CD14-positive monocyte (primary cell): ENCODE results near the gene DRC7. TPM values are rescaled to one million over a fixed set of nuclear protein-coding genes. Genes with fewer than 3 reads are reported as not detected.

ENCODE experiments used
- DNase-seq, 3 donors: peaks; one replicate each; pipeline ENCODE4 v3.0.0-alpha.2; 2011 to 2022
- H2AFZ ChIP-seq: 2 replicates; pipeline ENCODE4 v1.6.0; 2012; ENCODE audit warnings: mild to moderate bottlenecking, low read depth, low read length, inconsistent platforms; ENCODE audit not compliant: insufficient read depth, poor library complexity, severe bottlenecking
- H3K27ac ChIP-seq, 2 donors: 1 replicate in 1 of 2; 2 replicates in 1 of 2; pipeline ENCODE4 v1.5.1; 2012 to 2013; ENCODE audit warnings: low read length in 2 of 2, control low read depth in 1 of 2, inconsistent platforms in 1 of 2, low read depth in 1 of 2, mild to moderate bottlenecking in 1 of 2
- H3K27me3 ChIP-seq, 2 donors: one replicate each; pipeline versions ENCODE4 v1.6.0 to v1.6.1; 2011 to 2013; ENCODE audit warnings: low read length in 2 of 2; ENCODE audit not compliant: control insufficient read depth in 2 of 2, insufficient read depth in 2 of 2
- H3K36me3 ChIP-seq, 2 donors: replicated peaks in 1 of 2; 1 replicate in 1 of 2; 2 replicates in 1 of 2; pipeline versions ENCODE4 v1.5.1 to v1.6.1; 2012 to 2013; ENCODE audit warnings: low read length in 2 of 2, control low read depth in 1 of 2, inconsistent platforms in 1 of 2, mild to moderate bottlenecking in 1 of 2; ENCODE audit not compliant: insufficient read depth in 2 of 2, control insufficient read depth in 1 of 2
- H3K4me1 ChIP-seq, 2 donors: 1 replicate in 1 of 2; 2 replicates in 1 of 2; pipeline versions ENCODE4 v1.5.1 to v1.6.1; 2012 to 2013; ENCODE audit warnings: low read length in 2 of 2, control low read depth in 1 of 2, inconsistent platforms in 1 of 2, mild to moderate bottlenecking in 1 of 2, moderate library complexity in 1 of 2; ENCODE audit not compliant: insufficient read depth in 2 of 2, control insufficient read depth in 1 of 2
- H3K4me2 ChIP-seq: replicated peaks from 2 replicates; pipeline ENCODE3; 2012; ENCODE audit warnings: low read length, moderate library complexity, mild to moderate bottlenecking; ENCODE audit not compliant: poor library complexity, severe bottlenecking; ENCODE audit errors: extremely low read depth
- H3K4me3 ChIP-seq, 3 experiments: fragments of 200-600 bp in 1 of 3; sonication (generic) in 1 of 3; replicated peaks in 1 of 3; 1 replicate in 2 of 3; 2 replicates in 1 of 3; pipeline ENCODE4 v1.5.1; 2011 to 2013; ENCODE audit warnings: low read length in 3 of 3, mild to moderate bottlenecking in 3 of 3, control low read depth in 2 of 3, low read depth in 2 of 3, inconsistent platforms in 1 of 3, moderate library complexity in 1 of 3
- H3K79me2 ChIP-seq: 2 replicates; pipeline ENCODE4 v1.6.0; 2012; ENCODE audit warnings: mild to moderate bottlenecking, control low read depth, inconsistent platforms, low read length, moderate library complexity; ENCODE audit not compliant: insufficient read depth
- H3K9ac ChIP-seq: 2 replicates; pipeline ENCODE4 v1.6.0; 2017; ENCODE audit warnings: low read length, mild to moderate bottlenecking; ENCODE audit not compliant: insufficient read depth, poor library complexity, severe bottlenecking
- H3K9me3 ChIP-seq, 2 donors: replicated peaks in 1 of 2; 1 replicate in 1 of 2; 2 replicates in 1 of 2; pipeline versions ENCODE4 v1.5.1 to v1.6.1; 2012 to 2013; ENCODE audit warnings: low read length in 2 of 2, control low read depth in 1 of 2; ENCODE audit not compliant: control insufficient read depth in 1 of 2, insufficient read depth in 1 of 2
- H4K20me1 ChIP-seq: 2 replicates; pipeline ENCODE4 v1.6.0; 2012; ENCODE audit warnings: mild to moderate bottlenecking, low read length, control low read depth, moderate library complexity; ENCODE audit not compliant: insufficient read depth
- H3K27ac Mint-ChIP-seq, 7 donors: one replicate each; pipeline ENCODE4 v1.8.0; 2020; ENCODE audit warnings: mild to moderate bottlenecking in 7 of 7, mixed read lengths in 7 of 7, moderate library complexity in 6 of 7, inconsistent platforms in 2 of 7
- H3K27me3 Mint-ChIP-seq, 3 donors: one replicate each; pipeline ENCODE4 v1.8.0; 2021 to 2022; ENCODE audit warnings: low read depth in 3 of 3, mild to moderate bottlenecking in 3 of 3, mixed read lengths in 3 of 3, moderate library complexity in 3 of 3, inconsistent platforms in 1 of 3
- H3K36me3 Mint-ChIP-seq, 2 donors: one replicate each; pipeline ENCODE4 v1.8.0; 2020; ENCODE audit warnings: mixed read lengths in 2 of 2, inconsistent platforms in 1 of 2, mild to moderate bottlenecking in 1 of 2
- H3K4me1 Mint-ChIP-seq: one replicate; pipeline ENCODE4 v1.8.0; 2020; ENCODE audit warnings: mild to moderate bottlenecking, mixed read lengths
- H3K4me3 Mint-ChIP-seq, 2 donors: one replicate each; pipeline ENCODE4 v1.8.0; 2020; ENCODE audit warnings: mild to moderate bottlenecking in 2 of 2, mixed read lengths in 2 of 2, moderate library complexity in 1 of 2
- H3K9me3 Mint-ChIP-seq, 7 donors: one replicate each; pipeline ENCODE4 v1.8.0; 2020 to 2022; ENCODE audit warnings: mixed read lengths in 7 of 7, mild to moderate bottlenecking in 6 of 7, moderate library complexity in 6 of 7, inconsistent platforms in 2 of 7
- WGBS: methylation state at CpG from one replicate; pipeline ENCODE4 v1.1.5; 2013; ENCODE audit warnings: missing lambda C conversion rate; ENCODE audit not compliant: insufficient coverage; 5-methylcytosine and 5-hydroxymethylcytosine counted together
- intact Hi-C, 2 donors: fragments of 100-400 bp; cut with micrococcal nuclease; formaldehyde crosslinking; loops; one replicate each; pipeline versions ENCODE4 v1.15.0 to v1.15.1; 2023
- polyA plus RNA-seq, 3 donors: library from polyadenylated mRNA; depleted of rRNA in 1 of 3; unstranded in 2 of 3; stranded (reverse) in 1 of 3; fragments of 300-500 nt in 2 of 3; fragments of >200 nt in 1 of 3; fragmentation: Illumina TruSeq in 2 of 3; gene quantifications; 1 replicate in 2 of 3; 2 replicates in 1 of 3; pipeline ENCODE4 v1.2.3, GENCODE V29; 2012 to 2021
- TF ChIP-seq, protein P1 (sequence below): fragments of 200-600 bp; IDR thresholded peaks from one replicate; pipeline ENCODE4 v1.8.0; 2022; ENCODE audit warnings: antibody characterized with exemption, mild to moderate bottlenecking

Gene DRC7
- polyA plus RNA-seq, 3 donors, result 0.11 to 0.41 TPM; not detected in 1

DNA sequence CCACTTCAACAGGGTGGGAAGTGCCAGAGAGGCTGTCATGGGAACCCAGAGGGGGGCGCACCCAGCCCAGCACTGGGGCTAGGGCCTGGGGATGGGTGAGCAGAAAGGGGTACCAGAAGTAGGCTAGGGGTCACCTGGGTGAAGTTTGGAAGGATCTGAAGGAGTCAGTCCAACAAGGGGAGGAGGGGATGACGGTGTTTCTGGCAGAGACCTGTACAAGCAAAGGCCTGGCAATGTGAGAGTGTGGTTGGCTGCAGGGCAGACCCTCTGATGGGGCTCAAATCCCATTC is 27.5 kb downstream of the DRC7 start:
- no peak overlapping the region for H3K4me2 ChIP-seq
- H3K9me3 Mint-ChIP-seq, result no peaks in the 10 kb centered on the region
- 100% methylated on average over 2 of the region's 2 CpGs for WGBS
- H3K79me2 ChIP-seq, result no peaks in the 10 kb centered on the region
- no peak overlapping the region for H3K4me3 Mint-ChIP-seq
- H3K36me3 ChIP-seq, result no peaks in the 10 kb centered on the region
- DNase-seq, result no peak
- H3K9ac ChIP-seq, result peak overlapping the region; percentile 15
- H4K20me1 ChIP-seq, result no peaks in the 10 kb centered on the region
- no peak overlapping the region for H3K4me3 ChIP-seq
- H3K36me3 Mint-ChIP-seq, result no peaks in the 10 kb centered on the region
- peaks cover 0 to 9% (median 5%) of the 10 kb centered on the region in 3 donors for H3K27me3 Mint-ChIP-seq
- no peaks in the 10 kb centered on the region for H3K9me3 ChIP-seq
- no peak overlapping the region for H2AFZ ChIP-seq
- TF ChIP-seq, protein P1, sequence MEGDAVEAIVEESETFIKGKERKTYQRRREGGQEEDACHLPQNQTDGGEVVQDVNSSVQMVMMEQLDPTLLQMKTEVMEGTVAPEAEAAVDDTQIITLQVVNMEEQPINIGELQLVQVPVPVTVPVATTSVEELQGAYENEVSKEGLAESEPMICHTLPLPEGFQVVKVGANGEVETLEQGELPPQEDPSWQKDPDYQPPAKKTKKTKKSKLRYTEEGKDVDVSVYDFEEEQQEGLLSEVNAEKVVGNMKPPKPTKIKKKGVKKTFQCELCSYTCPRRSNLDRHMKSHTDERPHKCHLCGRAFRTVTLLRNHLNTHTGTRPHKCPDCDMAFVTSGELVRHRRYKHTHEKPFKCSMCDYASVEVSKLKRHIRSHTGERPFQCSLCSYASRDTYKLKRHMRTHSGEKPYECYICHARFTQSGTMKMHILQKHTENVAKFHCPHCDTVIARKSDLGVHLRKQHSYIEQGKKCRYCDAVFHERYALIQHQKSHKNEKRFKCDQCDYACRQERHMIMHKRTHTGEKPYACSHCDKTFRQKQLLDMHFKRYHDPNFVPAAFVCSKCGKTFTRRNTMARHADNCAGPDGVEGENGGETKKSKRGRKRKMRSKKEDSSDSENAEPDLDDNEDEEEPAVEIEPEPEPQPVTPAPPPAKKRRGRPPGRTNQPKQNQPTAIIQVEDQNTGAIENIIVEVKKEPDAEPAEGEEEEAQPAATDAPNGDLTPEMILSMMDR, result no peak
- peaks cover 7% of the 10 kb centered on the region for H3K4me1 Mint-ChIP-seq
- no peak overlapping the region for H3K27ac ChIP-seq
- intact Hi-C loops, result loop anchor here (5.0 kb wide), 3 partner anchors 60 to 145 kb away; no protein-coding TSS in a partner anchor
- no peaks in the 10 kb centered on the region for H3K4me1 ChIP-seq
- H3K27me3 ChIP-seq, result no peaks in the 10 kb centered on the region
- no peak overlapping the region for H3K27ac Mint-ChIP-seq

DNA sequence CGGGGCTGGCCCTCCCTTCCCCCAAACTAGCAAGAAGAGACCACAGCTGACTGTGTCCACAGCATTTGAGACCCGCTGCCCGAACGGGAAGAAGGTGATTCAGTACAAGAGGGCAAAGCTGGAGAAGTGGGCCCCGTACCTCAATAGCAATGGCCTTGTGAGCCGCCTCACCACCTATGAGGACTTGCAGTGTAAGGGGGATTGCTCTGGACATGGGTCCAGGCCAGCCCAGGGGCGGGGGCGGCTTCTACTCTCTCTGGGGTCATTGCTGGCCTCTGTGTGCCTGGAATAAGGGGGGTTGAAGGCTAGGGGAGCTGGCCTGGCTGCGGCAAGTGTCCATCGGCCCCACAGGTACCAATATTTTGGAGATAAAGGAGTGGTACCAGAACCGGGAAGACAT is 28.0 kb downstream of the DRC7 start:
- no peaks in the 10 kb centered on the region for H3K79me2 ChIP-seq
- peak overlapping the region; percentile 15 for H3K9ac ChIP-seq
- 87% methylated on average over 8 of the region's 11 CpGs for WGBS
- no peaks in the 10 kb centered on the region for H3K9me3 ChIP-seq
- H2AFZ ChIP-seq, result no peak overlapping the region
- H3K4me3 ChIP-seq, result no peak overlapping the region
- Mint-ChIP-seq H3K9me3 (no peaks in the 10 kb centered on the region), H3K36me3 (no peaks in the 10 kb centered on the region), H3K27ac (no peak overlapping the region), H3K4me3 (no peak overlapping the region), H3K4me1 (peaks cover 7% of the 10 kb centered on the region), H3K27me3 (peaks cover 0 to 9% (median 5%) of the 10 kb centered on the region in 3 donors)
- H3K36me3 ChIP-seq, result no peaks in the 10 kb centered on the region
- H3K4me2 ChIP-seq, result no peak overlapping the region
- H3K27ac ChIP-seq, result no peak overlapping the region
- H3K27me3 ChIP-seq, result no peaks in the 10 kb centered on the region
- H4K20me1 ChIP-seq, result no peaks in the 10 kb centered on the region
- H3K4me1 ChIP-seq, result no peaks in the 10 kb centered on the region
- TF ChIP-seq, protein P1, result no peak
- DNase-seq, result no peak
- intact Hi-C loops, result loop anchor here (5.0 kb wide), 3 partner anchors 60 to 145 kb away; no protein-coding TSS in a partner anchor
